CD4-positive, alpha-beta T cell treated with Interferon gamma for 1 hour (primary cell): ENCODE measurements around the gene PLA2G4E.

Experiments used
- DNase-seq: peaks from one replicate; pipeline ENCODE4 v3.0.0-alpha.2; 2020

PLA2G4E gene

DNA sequence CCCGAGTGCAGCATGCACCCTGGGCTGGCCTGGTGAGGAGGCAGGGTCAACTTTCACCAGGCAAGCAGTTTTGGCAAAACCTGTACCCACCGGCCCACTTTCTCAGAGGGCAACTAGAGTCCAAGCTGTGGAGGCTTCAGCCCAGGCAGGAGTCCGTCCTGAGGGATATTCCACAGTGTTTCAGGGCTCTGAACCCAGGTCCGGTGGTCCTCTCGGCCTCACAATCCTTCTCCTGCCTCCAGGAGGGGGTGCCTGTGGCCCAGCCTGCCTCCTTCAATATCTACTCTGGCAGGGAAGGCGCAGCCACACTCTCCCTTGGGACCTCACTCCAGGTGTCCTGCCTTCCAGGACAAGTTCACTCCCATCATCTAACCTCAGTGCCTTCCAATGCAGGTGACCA, 3.9 kb downstream of the PLA2G4E start:
- no peak for DNase-seq

DNA sequence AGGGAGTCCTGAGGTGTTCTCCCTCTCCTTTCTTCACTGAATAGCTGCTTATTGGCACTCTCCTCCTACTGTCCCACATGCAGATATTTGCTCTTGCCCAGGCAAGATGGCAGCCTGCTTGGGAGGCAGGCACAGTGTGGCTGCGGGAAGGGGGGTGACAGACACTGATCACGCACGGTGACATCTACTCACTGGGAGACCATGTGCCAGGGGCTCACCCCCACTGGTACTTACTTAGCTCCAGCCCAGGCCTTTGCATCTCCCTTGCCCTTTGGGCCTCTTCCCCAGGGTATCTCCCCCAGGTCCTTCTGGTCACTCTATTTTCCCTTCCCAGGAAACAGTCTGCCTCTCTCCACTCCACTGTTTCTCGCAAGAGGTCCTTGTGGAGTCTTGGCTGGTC, 6.4 kb downstream of the PLA2G4E start:
- DNase-seq: no peak

DNA sequence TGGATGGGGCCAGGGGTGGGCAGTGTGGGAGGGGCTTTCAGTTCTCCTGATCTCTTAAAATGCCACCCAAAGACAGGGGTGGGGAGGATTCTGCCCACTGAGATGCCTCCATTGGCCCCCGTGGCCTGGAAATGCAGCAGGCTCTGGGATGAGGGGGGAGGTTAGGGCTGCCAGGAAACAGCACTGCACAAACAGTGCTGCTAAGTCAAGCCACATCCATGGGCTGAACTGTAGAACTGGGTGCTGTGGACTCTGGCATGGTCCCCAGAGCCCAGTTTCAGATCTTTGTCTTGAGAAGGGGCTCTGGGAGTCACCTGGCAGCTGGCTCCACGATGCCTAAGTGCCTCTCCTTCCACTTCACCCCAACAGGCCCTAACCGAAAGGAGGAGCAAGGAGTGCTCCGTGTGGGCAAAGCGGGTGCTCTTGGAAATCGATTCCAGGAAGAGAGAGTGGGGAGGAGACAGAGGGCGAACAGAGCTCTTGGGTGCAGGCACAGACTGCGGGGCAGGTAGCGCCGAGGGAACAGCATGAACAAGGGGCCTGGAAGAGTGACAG, 7.8 kb downstream of the PLA2G4E start:
- DNase-seq: no peak

DNA sequence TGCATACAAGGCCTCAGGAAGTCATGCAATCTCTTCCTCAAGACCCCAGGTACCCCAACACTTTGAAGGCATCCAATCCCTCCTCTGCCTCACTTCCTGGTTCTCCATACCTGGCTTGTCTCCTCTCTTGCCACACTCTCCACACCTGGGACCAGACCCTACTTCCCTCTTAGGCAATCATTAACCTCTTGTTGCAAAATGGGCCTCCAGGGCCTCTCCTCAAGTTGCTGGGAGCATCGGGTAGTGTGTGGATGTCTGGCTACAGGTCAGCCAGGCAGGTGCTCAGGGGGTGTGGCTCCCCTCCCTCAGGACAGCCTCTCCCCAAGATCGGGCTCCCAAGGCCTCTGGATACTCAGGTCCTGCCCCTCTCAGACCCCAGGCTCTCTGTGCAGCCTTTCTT, 8.6 kb downstream of the PLA2G4E start:
- DNase-seq: no peak

DNA sequence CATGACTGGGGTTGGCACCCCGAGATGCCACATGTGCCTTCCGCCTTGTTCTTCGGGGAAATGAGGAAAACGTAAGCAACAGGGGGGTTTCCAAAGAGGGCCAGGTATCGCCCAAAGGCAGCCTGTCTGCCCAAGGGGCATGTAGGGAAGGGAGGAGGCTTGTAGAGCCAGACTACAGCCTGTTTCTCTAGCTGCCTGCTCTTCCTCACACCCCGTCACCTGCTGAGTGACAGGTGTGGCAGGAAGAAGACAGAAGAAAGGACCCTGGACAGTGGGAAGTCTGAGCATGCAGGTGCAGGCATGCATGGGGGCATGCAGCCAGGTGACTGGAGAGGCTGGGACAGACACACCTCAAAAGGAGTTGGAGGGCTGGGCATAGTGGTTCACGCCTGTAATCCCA, 9.8 kb downstream of the PLA2G4E start:
- DNase-seq: no peak

DNA sequence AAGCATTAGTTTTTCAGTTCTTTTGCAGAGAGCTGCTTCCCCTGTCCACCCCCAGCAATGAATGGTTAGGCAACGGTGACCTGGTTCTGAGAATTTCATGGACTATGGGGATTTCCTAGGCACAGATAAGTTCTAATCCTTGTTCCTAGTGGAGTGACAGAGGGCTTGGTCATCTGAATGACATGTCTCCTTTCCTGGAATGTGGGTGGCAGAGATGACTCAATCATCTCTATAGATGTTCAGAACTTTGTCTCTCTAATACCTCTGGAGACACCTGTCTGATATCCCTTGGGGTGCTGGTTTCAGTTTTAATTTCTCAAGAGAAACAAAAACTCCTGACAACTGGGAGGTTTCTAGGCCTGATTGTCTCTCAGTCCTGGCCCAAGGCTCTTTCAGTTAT, 10.4 kb downstream of the PLA2G4E start:
- no peak for DNase-seq

DNA sequence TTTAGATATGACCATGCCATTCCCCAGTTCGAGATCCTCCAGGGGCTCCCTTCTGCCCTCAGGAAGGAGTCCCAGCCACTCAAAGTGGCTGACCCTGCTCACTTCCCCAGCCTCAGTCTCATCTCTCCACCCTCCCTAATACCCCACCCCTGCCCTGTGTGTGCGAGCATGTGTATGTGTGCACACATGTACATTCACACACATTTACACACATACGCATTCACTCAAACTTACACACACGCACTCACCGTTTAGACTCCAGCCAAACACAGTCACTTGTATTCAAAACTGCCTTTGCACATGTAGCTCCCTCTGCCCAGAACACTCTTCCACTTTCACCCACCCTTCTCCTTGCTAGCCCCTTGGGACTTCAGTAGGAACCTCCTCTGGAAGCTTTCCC, 11.4 kb downstream of the PLA2G4E start:
- no peak for DNase-seq

DNA sequence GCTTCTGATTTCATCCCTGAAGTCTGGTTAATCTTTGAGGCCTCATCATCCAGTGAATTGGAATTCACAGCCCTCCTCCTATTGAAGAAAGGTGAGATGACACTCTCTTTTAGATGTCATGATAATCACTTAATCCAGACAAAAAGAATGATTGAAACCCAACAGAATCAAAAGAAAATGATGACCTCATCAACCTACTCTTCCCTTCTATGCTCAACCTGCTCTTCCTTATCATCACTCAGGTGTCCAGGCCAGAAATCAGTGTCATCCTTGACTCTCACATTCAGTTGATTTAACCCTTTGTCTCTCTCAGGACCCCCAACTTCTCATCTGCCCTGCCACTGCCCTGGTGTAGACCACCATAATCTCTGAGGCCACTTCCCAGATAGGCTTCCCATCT, 11.8 kb downstream of the PLA2G4E start:
- no peak for DNase-seq

DNA sequence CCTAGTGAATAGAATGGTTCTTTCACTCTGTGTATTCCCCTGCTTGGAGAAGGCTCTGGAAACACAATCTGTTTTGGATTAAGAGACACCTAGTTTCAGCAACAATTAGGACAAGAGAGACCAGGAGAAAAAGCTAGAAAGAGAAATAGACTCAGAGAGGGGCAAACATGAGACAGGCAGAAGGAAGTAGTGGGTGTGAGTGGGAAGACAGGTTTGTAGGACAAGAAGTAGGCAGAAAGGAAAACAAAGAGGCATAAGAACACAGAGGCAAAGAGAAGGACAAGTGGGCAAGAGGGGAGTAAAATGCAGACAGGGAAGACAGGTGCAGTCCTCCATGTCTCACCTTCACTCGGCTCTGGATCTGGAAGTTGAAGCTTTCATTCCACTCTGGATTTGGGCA, 13.5 kb downstream of the PLA2G4E start:
- DNase-seq: no peak

DNA sequence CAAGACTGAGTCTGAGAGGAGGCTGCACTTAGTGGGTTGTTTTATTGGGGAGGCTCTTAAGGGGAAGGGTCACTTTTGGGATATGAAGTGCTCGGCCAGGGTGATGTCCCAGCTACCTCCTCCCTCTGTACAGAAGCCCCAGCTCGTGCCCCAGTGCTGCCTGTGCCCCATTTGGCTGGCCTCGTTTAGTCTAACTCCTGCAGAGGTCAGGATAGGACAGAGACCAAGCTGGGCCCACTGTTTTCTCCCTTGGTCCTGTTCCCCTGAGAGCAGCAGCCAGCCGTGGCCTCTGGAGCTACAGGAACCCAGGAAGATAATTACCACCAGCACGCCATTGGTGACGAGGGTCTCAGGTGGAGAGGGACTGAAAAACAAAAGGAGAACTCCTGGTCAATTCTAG, 18.5 kb downstream of the PLA2G4E start:
- no peak for DNase-seq

DNA sequence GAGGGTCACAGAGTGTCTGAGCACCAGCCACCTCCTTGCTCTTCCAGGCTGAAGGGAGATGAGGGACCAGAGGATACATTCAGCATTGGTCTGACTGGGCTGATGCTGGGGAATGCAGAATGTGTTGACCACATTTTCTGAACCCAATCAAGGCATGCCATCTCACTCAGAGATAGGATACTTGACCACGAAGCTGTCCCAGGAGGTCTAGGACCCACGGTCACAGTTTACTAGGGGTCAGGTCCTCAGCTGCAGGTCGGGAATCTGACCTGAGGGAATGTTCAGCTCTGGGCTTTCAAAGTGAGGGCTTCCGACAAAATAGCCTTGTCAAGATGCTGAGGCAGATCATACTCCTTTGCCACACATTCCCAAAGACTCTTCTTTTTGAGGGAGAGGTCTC, 19.6 kb downstream of the PLA2G4E start:
- no peak for DNase-seq

DNA sequence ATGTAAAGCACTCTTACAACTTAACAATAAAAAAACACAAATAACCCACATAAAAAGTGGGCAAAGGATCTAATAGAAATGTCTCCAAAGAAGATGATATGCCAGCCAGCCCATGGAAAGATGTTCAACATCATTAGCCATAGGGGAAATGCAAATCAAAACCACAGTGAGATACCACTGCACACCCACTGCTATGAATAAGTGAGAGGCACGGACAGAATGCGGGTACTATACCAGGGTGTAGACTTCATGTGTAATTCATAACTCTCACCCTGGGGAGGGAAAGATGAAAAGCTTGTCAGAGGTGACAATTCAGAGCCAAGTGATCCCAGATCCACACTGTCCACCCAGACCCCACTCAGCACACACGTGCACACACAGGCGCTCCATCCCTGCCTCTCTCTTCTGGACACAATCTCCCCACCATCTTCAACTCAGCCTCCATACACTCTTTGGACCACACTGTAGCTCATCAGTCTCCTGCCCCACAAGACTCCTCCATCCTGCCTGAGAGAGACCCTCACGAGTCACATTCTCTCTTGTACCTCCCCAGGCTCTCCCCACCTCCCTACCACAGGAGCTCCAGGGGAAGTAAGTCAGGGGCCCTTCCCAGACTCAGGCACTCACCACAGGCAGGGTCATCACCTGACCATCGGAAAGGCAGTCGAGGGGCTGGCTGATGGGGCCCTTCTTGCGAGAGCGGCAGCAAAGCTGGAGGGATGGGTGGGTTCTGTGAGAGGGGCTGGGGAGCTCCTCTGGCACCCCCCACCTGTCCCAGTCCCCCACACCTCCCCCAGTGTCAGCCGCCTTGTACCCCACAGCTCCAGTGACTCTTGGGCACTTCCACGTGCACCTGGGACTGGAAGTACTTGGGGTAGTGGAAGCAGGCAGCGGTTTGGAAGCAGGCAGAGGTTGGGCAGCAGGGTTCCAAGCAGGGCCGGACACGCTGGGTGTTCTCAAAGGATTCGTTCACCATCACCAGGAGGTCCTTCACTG, 21.3 kb downstream of the PLA2G4E start:
- no peak for DNase-seq

DNA sequence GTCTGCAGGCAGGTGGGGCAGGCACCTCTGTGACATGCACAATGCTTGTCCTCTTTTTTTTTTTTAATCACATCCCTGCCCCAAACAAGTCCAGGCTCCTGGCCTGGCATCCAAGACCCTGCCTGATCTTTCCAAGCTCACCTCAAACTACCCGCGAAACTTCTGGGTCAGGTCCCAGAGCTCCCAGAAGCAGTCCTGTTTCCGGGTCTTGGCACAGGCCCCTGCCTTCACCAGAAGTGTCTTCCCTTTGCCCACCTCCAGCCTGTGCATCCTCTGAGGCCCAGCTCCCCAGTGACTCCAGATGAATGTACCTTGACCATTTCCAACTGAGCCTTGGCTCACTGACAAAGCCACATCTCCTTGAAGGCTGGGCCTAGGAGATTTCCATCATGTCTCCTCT, 23.0 kb downstream of the PLA2G4E start:
- DNase-seq: no peak

DNA sequence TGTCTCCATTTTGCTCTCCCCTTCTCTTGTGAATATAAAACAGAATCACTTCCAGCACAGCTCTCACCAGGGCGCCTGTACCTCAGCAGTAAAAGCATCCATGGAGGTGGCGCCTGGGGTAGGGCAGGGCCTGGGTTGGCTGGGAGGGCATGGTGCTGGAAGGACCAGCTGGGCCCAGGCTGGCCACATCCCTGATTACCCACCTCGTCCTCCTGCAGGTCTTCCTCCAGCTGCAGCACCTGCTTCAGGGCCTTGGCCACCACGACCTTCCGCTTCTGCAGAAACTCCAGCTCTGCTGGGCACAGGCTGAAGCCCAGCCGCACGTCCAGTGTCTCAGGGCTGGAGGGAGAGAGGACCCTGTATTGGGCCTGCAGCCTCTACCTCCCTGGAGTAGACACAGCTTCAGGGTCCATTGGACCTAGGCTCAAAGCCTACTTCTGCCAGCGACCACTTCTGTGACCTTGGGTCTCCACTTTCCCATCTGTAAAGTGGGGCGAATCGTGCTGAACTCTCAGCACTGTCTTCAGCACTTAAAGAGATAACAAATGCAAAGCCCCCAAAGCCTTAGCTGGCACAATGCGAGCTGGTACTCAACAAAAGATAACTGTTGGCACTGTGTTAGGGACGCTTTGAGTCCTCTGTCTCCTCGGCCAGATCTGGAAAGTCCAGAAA, 23.8 kb downstream of the PLA2G4E start:
- DNase-seq: no peak

DNA sequence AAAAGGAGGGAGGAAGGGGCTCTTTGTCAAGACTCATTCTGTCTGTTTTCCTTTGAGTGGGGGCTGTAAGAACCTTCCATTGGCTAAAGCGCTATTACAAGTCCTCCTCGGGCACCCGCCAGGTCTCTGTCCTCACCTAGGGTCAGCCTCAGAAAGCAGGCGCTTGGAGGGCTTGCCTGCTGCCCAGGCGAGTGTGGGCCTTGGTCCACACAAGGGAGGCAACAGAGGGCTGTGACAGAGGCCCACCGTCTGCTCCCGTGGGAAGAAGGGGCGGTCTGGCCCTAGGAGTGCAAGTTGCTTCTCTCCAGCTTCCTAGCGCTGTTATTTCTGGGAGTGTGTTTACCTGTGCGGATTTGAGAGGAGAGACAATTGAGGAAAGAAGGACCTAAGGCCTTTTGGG, 24.5 kb downstream of the PLA2G4E start:
- no peak for DNase-seq

DNA sequence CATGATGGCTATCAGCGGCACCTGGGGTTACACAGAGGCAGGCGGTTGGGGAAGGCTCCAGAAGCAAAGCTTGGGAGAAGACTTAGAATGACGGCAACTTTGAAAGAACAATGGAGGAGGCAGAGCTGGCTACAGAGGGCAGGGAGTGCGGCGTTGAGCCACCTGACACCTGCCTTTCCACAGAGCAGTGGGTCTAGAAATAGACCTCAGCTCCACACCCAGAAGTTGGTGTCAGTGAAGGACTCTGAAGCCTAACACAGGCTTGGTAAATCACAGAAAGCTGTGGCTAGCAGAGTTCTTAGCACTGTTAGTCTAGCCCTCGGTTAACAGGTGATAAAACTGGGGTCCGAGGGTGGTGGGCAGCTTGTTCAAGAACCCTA, 25.4 kb downstream of the PLA2G4E start:
- DNase-seq: no peak

DNA sequence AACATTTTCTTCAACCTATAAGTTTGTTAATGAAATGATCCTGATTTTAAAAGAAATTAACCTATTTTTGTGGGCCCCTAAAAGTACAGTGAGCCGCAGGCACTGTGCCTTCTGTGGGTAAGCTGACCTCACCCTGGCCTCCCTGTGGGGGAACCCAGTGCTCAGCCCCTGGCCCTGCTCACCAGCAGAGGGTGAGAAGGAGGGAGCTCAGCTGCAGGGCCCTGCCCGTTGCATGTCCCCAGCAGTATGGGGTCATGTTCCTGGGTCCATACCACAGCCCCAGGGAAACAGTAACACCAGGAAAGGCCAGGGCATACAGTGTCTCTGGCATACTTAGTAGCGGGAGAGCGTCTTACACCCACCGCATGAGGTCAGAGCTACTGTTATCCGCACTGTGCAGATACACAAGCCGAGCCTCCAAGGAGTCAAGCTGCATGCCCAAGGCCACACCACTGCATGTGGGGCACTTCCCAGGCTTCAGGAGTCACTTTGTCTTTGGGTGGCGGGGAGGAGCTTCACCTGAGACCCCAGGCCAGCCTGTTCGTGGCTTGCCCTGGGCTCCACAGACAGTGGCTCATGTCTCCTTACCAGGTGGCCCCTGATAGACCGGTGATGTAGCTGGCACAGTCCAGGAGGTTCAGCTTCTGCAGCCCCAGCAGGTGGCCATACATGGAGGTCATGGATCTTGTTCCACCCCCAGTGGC, 25.9 kb downstream of the PLA2G4E start:
- DNase-seq: no peak

DNA sequence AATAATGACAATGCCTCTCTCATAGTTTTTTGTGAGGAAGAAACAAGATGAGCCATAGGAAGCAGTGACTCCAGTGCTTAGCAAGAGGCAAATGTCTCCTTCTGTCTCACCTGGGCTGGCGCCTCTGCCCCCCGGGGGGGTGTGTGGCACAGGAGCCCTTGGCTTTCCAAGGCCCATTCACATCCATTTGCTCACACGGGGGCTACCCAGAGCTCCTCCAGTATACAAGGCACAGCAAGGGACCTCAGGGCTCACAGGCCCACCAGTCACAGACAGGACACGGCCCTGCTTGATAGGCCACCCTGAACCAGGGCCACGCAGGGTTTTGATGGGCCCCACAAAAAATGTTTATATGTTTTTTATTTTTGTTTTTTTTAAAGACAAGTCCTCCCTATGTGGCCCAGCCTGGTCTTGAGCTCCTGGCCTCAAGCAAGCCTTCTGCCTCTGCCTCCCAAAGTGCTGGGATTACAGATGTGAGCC, 26.6 kb downstream of the PLA2G4E start:
- DNase-seq: no peak

DNA sequence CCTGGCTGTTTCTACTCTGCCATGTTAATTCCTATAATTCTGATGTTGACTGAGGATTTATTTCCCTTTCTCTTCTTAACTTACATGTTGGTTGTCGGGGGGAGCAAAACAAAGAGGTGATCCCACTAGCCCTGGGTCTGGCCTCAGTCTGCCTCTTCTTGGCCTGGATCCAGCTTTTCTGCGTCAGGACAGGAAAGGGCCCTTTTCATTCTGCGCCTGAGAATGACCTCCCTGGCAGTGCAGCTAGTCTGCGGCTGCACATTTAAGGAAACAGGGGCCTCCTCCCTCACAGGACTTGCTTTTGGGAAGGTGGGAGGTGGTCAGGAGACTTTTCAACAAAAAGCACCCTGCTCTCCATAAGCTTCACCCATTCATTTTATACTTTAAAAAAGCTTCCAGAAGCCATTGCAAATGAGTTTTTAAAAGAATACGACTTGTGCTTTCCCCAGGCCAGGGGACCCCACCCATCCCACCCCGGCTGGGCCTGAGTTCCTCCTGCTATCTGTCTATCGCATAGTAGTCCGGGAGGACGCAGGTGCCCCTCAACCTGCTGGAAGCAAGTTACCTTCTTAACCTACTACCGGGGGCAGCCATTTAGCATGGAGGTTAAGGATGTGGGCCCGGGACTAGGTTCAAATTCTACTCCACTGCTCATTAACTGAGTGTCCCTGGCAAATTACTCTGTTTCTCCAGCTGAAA, 27.2 kb downstream of the PLA2G4E start:
- no peak for DNase-seq

DNA sequence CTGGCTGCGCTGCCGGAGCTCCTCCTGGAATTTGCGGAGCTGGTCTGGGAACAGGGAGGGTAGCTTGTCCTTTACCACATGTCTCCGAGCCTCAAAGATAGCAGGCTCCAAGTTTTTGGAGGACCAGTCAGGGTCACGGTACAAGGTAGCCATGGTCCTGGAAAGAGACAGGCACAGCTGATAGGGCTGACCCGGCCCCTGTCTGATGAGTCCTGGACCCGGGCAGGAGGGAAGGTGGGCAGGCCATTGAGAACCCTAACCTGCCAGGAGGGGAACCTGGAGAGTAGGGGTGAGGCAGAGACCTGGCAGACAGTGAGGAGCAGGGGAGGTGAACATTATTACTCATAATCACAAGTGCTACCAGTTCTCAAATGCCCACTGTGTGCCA, 28.0 kb downstream of the PLA2G4E start:
- no peak for DNase-seq

DNA sequence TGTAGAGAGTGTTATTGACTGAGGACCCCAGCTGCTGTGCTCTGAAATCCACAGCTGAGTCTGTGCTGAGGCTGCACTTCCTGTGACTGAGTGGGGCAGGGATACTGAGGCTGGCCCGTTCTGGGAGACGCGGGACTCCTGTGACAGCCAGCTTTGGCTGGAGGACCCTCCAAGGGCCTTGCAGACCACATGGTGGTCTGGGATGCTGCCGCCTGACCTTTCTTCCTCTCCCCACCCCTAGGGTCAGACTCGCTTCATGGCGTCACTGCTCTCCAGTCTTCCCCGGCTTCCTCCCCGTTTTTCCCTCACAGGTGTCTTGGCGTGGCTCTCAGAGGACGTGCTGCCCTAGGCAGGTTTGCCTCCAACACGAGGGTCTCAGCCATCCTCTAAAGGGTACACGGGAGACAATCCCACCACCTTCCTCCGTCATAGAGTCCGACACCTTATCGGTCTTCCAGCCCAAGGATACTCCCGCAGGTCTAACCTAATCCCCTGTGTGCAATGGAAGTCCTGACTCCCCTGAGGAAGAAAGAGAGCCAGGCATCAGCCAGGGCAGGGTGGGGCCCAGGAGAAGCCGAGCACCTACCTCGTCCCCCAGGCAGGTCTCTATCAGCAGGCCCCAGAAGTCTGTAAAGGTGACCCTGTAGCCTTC, 28.6 kb downstream of the PLA2G4E start:
- DNase-seq: no peak

DNA sequence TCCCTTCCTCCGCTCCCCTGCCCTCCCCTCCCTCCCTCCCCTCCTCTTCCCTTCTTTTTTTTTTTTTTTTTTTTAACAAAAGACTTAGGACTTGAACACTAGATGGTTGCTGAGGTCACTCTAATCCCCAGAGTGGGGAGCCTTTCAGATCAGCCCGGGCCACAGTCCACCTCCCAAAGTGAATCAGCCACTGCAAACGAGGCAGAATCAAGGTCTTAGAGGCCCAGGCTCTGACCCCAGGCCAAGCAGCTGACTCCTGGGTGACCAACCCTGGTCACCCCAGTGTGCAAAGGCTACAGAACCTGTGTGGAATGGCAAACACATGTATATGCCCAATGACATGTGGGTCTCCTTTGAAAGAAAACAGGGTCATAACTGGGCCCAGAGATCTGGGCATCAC, 30.2 kb downstream of the PLA2G4E start:
- DNase-seq: no peak
